GM12801 (cell line): ENCODE measurements around the gene SETX.

ENCODE experiments used
- CTCF ChIP-seq: IDR thresholded peaks from one replicate; pipeline ENCODE4 v1.5.1; 2011; ENCODE audit warnings: control low read depth; ENCODE audit not compliant: insufficient read length; ENCODE audit errors: extremely low read depth

Gene SETX

GRCh38 chr9:132295181-132295580, 59.6 kb downstream of the SETX start:
- no peak for TF ChIP-seq CTCF

DNA sequence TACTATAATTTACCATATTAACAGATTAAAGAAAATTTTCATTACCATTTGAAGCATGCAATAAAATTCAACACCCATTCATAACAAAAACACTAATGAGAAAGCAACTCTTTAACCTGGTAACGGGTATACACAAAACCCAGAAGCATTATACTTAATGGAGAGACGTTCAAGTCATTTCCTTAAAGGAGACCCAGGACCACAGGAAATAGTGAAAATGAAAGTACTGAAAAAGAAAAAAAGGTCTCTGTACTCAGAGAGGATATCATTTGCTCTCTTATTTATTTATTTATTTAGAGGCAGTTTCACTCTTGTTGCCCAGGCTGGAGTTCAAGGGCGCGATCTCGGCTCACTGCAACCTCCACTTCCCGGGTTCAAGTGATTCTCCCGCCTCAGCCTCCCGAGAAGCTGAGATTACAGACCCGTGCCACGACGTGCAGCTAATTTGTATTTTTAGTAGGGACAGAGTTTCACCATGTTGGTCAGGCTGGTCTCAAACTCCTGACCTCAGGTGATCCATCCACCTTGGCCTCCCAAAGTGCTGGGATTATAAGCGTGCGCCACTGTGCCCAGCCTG, 61.6 kb downstream of the SETX start:
- TF ChIP-seq CTCF: no peak

GRCh38 chr9:132288966-132289365, 65.8 kb downstream of the SETX start:
- TF ChIP-seq CTCF: no peak

GRCh38 chr9:132288361-132288760, 66.4 kb downstream of the SETX start:
- no peak for TF ChIP-seq CTCF

DNA sequence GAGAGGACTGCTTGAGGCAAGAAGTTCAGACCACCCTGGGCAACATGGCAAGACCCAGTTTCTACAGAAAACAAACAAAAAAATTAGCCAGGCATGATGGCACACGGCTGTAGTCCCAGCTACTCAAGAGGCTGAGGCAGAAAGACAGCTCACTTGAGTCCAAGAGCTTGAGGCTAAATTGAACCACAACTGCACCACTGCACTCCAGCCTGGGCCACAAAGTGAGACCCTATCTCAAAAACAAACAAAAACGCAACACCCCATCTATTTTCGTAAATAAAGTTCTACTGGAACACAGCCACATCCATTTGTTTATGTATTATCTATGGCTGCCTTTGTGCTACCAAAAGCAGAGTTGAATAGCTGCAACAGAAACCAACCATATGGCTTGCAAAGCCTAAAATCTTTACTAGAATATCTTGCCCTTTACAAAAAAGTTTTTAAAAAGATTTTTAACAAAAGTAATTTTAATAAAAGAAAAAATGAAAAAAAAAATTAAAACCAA, 67.5 kb downstream of the SETX start:
- TF ChIP-seq CTCF: no peak

- TF ChIP-seq CTCF: no peak
Measured at GRCh38 chr9:132283863-132284262, 70.9 kb downstream of the SETX start.

- no peak for TF ChIP-seq CTCF
Measured at GRCh38 chr9:132283165-132283564, 71.6 kb downstream of the SETX start.

DNA sequence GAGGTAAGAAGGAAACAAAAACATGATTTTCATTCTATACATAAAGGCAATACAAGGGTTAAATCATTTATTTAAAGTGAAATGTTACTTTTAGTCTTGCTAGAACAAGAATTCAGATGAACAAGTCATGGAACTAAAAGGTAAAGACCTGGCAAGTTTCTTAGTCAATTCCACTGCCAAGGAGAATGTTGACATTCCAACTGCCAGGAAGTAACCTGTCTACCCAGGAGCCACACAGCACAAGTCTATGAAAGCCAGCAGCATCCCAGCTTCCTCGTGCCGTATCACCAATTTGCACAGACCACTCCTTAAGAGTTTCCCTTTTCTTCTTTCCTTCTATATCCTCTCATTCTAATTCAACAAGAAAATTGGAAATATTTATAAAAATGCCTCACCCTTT, 79.9 kb downstream of the SETX start:
- TF ChIP-seq CTCF: no peak
